Hepatocyte (in vitro differentiated cells): ENCODE results near the gene SUN2. TPM values are rescaled to one million over a fixed set of nuclear protein-coding genes. Genes with fewer than 3 reads are reported as not detected.

ENCODE experiments used
- DNase-seq: peaks from one replicate; pipeline ENCODE4 v3.0.0-alpha.2; 2016; ENCODE audit warnings: low spot score
- H2AFZ ChIP-seq: fragments of 200-600 bp; sonication (generic); 2 replicates; pipeline ENCODE4 v1.6.0; 2016; ENCODE audit warnings: antibody characterized with exemption, mild to moderate bottlenecking
- H3K27ac ChIP-seq: fragments of 200-600 bp; sonication (generic); 2 replicates; pipeline ENCODE4 v1.5.1; 2016; ENCODE audit warnings: mild to moderate bottlenecking
- H3K27me3 ChIP-seq: fragments of 200-600 bp; sonication (generic); 2 replicates; pipeline ENCODE4 v1.6.1; 2016
- H3K36me3 ChIP-seq: fragments of 200-600 bp; sonication (generic); replicated peaks from 2 replicates; pipeline ENCODE4 v1.5.1; 2016; ENCODE audit warnings: low read depth; ENCODE audit not compliant: insufficient read depth
- H3K4me1 ChIP-seq: fragments of 200-600 bp; sonication (generic); 2 replicates; pipeline ENCODE4 v1.5.1; 2016; ENCODE audit warnings: mild to moderate bottlenecking, moderate library complexity; ENCODE audit not compliant: insufficient read depth
- H3K4me2 ChIP-seq: fragments of 200-600 bp; sonication (generic); 2 replicates; pipeline ENCODE4 v1.6.0; 2016
- H3K4me3 ChIP-seq: fragments of 200-600 bp; sonication (generic); 2 replicates; pipeline ENCODE4 v1.5.1; 2016; ENCODE audit warnings: mild to moderate bottlenecking
- H3K79me2 ChIP-seq: fragments of 200-600 bp; sonication (generic); 2 replicates; pipeline ENCODE4 v1.6.0; 2017; ENCODE audit warnings: mild to moderate bottlenecking
- H3K9me2 ChIP-seq: fragments of 200-600 bp; sonication (generic); replicated peaks from 2 replicates; pipeline ENCODE4 v1.6.0; 2017; ENCODE audit warnings: mild to moderate bottlenecking; ENCODE audit not compliant: insufficient read depth
- H3K9me3 ChIP-seq: fragments of 200-600 bp; sonication (generic); 2 replicates; pipeline ENCODE4 v1.5.1; 2016; ENCODE audit warnings: low read depth, mild to moderate bottlenecking
- H4K20me1 ChIP-seq: fragments of 200-600 bp; sonication (generic); 2 replicates; pipeline ENCODE4 v1.6.0; 2016; ENCODE audit warnings: mild to moderate bottlenecking; ENCODE audit not compliant: insufficient read depth, poor library complexity, severe bottlenecking
- EZH2 ChIP-seq: fragments of 200-600 bp; sonication (generic); IDR thresholded peaks from 2 replicates; pipeline ENCODE4 v1.6.1; 2016; ENCODE audit warnings: antibody characterized with exemption, mild to moderate bottlenecking, borderline replicate concordance
- EZH2phosphoT487 ChIP-seq: fragments of 200-600 bp; sonication (generic); IDR thresholded peaks from one replicate; pipeline ENCODE4 v1.6.1; 2018; ENCODE audit warnings: antibody characterized with exemption, mild to moderate bottlenecking, low read depth, moderate library complexity; ENCODE audit not compliant: unreplicated experiment, severe bottlenecking
- WGBS: methylation state at CpG from one replicate; pipeline ENCODE4 v1.1.6; 2016; ENCODE audit warnings: low lambda C conversion rate; ENCODE audit errors: missing lambda C conversion rate; 5-methylcytosine and 5-hydroxymethylcytosine counted together
- polyA plus RNA-seq: library from polyadenylated mRNA; unstranded; fragments of >200 nt; fragmentation: Nextera tagmentation; extraction: Ambion mirVana; gene quantifications from 2 replicates; pipeline ENCODE4 v1.2.1, GENCODE V29; 2016
- total RNA-seq: library from RNA; depleted of rRNA; stranded (reverse); fragments of >200 nt; gene quantifications from 2 replicates; pipeline ENCODE4 v1.2.3, GENCODE V29; 2014
- TF ChIP-seq, protein P1 (sequence below): fragments of 200-600 bp; sonication (generic); IDR thresholded peaks from 2 replicates; pipeline ENCODE4 v1.5.1; 2016; ENCODE audit warnings: antibody characterized with exemption, mild to moderate bottlenecking; ENCODE audit not compliant: poor library complexity

SUN2 gene
- total and polyA plus RNA-seq, 2 experiments from 2014 or later, result 56.1 to 70.8 TPM

DNA sequence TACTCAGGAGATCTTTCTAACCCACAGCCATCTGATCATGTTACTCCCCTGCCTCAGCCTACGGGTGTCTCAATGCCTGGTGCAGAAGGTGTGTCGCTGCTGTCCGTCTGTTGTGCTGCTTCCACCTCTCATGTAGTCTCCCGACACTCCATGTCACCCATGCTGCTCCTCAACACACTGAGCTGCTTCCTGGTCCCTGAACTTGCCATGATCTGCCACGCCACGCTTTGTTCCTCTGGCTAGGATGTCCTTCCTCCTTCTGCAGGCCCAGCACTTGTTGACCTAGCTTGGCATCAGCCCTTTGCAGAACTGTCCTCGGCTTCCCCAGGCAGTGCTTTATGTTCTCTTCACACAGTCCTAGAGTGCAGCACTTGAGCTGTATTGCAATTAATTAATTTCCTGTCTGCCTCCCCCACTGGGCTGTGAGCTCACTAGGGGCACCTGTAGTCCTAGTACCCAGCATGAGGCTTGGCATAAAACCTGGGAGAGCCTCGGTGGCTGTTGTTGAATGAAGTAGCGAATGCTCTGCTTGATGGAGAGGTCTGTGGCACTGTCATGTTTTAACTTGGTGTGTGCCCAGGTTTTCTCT lies 40.5 kb downstream of the SUN2 start:
- no peak for DNase-seq
- Histone ChIP-seq H3K9me3 (no peaks in the 10 kb centered on the region), H3K27ac (no peak overlapping the region), H3K4me2 (no peak overlapping the region), H3K36me3 (no peaks in the 10 kb centered on the region), H3K27me3 (no peaks in the 10 kb centered on the region), H4K20me1 (peaks cover 60% of the 10 kb centered on the region), H2AFZ (no peak overlapping the region), H3K9me2 (no peaks in the 10 kb centered on the region), H3K4me3 (no peak overlapping the region), H3K79me2 (peaks cover 65% of the 10 kb centered on the region), H3K4me1 (peaks cover 4% of the 10 kb centered on the region)
- TF ChIP-seq EZH2phosphoT487 (no peak), EZH2 (no peak)
- TF ChIP-seq, protein P1, sequence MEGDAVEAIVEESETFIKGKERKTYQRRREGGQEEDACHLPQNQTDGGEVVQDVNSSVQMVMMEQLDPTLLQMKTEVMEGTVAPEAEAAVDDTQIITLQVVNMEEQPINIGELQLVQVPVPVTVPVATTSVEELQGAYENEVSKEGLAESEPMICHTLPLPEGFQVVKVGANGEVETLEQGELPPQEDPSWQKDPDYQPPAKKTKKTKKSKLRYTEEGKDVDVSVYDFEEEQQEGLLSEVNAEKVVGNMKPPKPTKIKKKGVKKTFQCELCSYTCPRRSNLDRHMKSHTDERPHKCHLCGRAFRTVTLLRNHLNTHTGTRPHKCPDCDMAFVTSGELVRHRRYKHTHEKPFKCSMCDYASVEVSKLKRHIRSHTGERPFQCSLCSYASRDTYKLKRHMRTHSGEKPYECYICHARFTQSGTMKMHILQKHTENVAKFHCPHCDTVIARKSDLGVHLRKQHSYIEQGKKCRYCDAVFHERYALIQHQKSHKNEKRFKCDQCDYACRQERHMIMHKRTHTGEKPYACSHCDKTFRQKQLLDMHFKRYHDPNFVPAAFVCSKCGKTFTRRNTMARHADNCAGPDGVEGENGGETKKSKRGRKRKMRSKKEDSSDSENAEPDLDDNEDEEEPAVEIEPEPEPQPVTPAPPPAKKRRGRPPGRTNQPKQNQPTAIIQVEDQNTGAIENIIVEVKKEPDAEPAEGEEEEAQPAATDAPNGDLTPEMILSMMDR, result no peak
- 93% methylated on average over 9 of the region's 9 CpGs for WGBS

DNA sequence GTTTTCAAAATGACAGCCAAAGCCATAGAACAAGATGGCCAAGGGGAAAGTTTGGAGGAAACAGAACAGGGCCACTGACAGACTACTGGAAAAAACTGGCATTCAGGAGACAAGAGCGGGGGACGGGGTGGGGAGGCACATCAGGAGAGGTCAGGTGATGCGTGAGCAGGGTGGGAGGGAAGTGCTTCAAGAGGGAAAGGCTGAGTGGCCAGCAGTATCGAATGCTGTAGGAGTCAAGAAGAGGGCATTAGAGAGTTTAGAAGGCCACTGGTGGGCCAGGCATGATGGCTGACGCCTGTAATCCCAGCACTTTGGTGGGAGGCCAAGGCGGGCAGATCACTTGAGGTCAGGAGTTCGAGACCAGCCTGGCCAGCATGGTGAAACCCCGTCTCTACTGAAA lies 41.9 kb downstream of the SUN2 start:
- H3K79me2 ChIP-seq, result peaks cover 70% of the 10 kb centered on the region
- H3K4me3 ChIP-seq, result no peak overlapping the region
- no peaks in the 10 kb centered on the region for H3K27me3 ChIP-seq
- no peak overlapping the region for H3K27ac ChIP-seq
- no peak for DNase-seq
- no peak overlapping the region for H2AFZ ChIP-seq
- no peak for TF ChIP-seq EZH2phosphoT487
- TF ChIP-seq EZH2, result no peak
- TF ChIP-seq, protein P1, result no peak
- 90% methylated on average over 8 of the region's 8 CpGs for WGBS
- no peaks in the 10 kb centered on the region for H3K9me2 ChIP-seq
- peaks cover 4% of the 10 kb centered on the region for H3K4me1 ChIP-seq
- no peak overlapping the region for H3K4me2 ChIP-seq
- no peaks in the 10 kb centered on the region for H3K9me3 ChIP-seq
- H3K36me3 ChIP-seq, result no peaks in the 10 kb centered on the region
- peaks cover 65% of the 10 kb centered on the region for H4K20me1 ChIP-seq

DNA sequence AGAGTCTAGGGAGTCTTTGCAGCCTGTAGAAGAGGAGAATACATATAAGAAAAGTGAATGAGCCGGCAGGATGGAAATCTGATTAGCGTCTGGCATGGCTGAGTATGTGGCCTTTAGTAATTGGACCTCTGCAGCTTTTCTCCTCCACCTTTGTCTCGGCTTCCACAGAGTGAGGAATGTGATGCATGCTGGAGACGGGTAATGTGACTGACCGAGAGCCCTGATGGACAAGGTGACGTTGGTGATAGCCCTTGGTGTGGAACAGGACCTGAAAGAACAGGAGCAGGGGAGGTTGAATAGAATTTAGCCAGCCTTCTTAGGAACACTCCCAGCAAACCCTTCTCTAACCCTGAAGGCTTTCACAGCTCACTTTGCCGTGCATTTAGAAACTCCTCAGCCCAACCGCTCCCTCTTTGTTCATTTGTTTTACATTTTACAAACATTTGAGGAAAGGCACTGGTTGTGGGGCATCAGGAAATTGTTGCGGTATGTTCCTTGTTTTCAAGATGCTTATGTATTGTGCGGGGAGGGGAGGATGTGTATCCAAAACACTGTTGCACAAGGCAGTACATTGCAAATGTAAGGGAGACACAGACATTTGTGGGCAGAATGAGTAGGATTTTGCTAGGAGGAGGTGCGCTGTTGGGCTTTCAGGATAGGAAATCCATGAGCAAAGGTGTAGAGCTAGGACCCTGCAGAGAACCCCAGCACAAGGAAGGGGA lies 43.2 kb downstream of the SUN2 start:
- Histone ChIP-seq H3K79me2 (peaks cover 83% of the 10 kb centered on the region), H3K4me3 (no peak overlapping the region), H2AFZ (no peak overlapping the region), H3K4me1 (peaks cover 6% of the 10 kb centered on the region), H3K27ac (no peak overlapping the region), H3K27me3 (no peaks in the 10 kb centered on the region), H3K9me3 (no peaks in the 10 kb centered on the region), H4K20me1 (peaks cover 78% of the 10 kb centered on the region), H3K4me2 (no peak overlapping the region), H3K36me3 (no peaks in the 10 kb centered on the region), H3K9me2 (no peaks in the 10 kb centered on the region)
- WGBS, result 77% methylated on average over 11 of the region's 11 CpGs
- TF ChIP-seq, protein P1, result no peak
- TF ChIP-seq EZH2phosphoT487, result no peak
- TF ChIP-seq EZH2, result no peak
- DNase-seq, result no peak
